GM21447 (cell line): ENCODE results near the gene PRDM2.
A peak's percentile ranks its signal among the peaks of the same experiment; 100 is the strongest.
"Not testable (repeated sequence)": the region's sequence is repeated elsewhere in the genome, so short reads cannot be mapped to it uniquely, and the experiment has no call there.

Experiments
- ATAC-seq: cut with Tn5 transposase; IDR thresholded peaks from one replicate; pipeline ENCODE4 v1.9.1; 2021; ENCODE audit not compliant: unreplicated experiment

The PRDM2 gene

GRCh38 chr1:13694886-13695684 lies 4.9 kb upstream of the PRDM2 start:
- no peak for ATAC-seq

- ATAC-seq, result no peak
Observed at GRCh38 chr1:13697738-13698137, 2.2 kb upstream of the PRDM2 start.

GRCh38 chr1:13699510-13699909 lies 478 bp upstream of the PRDM2 start:
- ATAC-seq, result no peak

- ATAC-seq, result no peak
Observed at GRCh38 chr1:13700521-13701270, 708 bp downstream of the PRDM2 start.

GRCh38 chr1:13701271-13701640 lies 1.3 kb downstream of the PRDM2 start:
- ATAC-seq, result no peak

- peak; percentile 77 for ATAC-seq
Observed at GRCh38 chr1:13702425-13703127, 2.6 kb downstream of the PRDM2 start.

- no peak for ATAC-seq
Observed at GRCh38 chr1:13703128-13703513, 3.1 kb downstream of the PRDM2 start.

- ATAC-seq, result no peak
Observed at GRCh38 chr1:13703558-13704490, 3.8 kb downstream of the PRDM2 start.

- no peak for ATAC-seq
Observed at GRCh38 chr1:13706046-13706445, 6.1 kb downstream of the PRDM2 start.

- ATAC-seq, result no peak
Observed at GRCh38 chr1:13707164-13707563, 7.2 kb downstream of the PRDM2 start.

GRCh38 chr1:13708380-13708982 lies 8.5 kb downstream of the PRDM2 start:
- ATAC-seq, result no peak

GRCh38 chr1:13710086-13710485 lies 10.1 kb downstream of the PRDM2 start:
- no peak for ATAC-seq

GRCh38 chr1:13714851-13715250 lies 14.9 kb downstream of the PRDM2 start:
- ATAC-seq, result no peak

GRCh38 chr1:13715616-13716287 lies 15.8 kb downstream of the PRDM2 start:
- not testable (repeated sequence) for ATAC-seq

GRCh38 chr1:13722808-13723360 lies 22.9 kb downstream of the PRDM2 start:
- ATAC-seq, result no peak

- ATAC-seq, result no peak
Observed at GRCh38 chr1:13723810-13724209, 23.8 kb downstream of the PRDM2 start.

GRCh38 chr1:13725714-13726175 lies 25.8 kb downstream of the PRDM2 start:
- no peak for ATAC-seq

GRCh38 chr1:13728091-13728715 lies 28.2 kb downstream of the PRDM2 start:
- ATAC-seq, result no peak

GRCh38 chr1:13730291-13730690 lies 30.3 kb downstream of the PRDM2 start:
- peak; percentile 1 for ATAC-seq
